Mammary epithelial cell (primary cell): ENCODE data around the gene DOLPP1.

Source experiments
- EZH2 ChIP-seq: IDR thresholded peaks from 2 replicates; pipeline ENCODE4 v1.6.1; 2012; ENCODE audit warnings: low read length, inconsistent platforms, borderline replicate concordance
- TF ChIP-seq, protein P1 (sequence below), 2 donors: IDR thresholded peaks in 1 of 2; conservative IDR thresholded peaks in 1 of 2; 2 replicates each; pipeline ENCODE4 v1.5.1; 2011 to 2012; ENCODE audit warnings: inconsistent platforms in 2 of 2, low read length in 2 of 2, mild to moderate bottlenecking in 2 of 2, control low read depth in 1 of 2, low read depth in 1 of 2; ENCODE audit not compliant: insufficient read depth in 1 of 2; ENCODE audit errors: extremely low read depth in 1 of 2

DNA sequence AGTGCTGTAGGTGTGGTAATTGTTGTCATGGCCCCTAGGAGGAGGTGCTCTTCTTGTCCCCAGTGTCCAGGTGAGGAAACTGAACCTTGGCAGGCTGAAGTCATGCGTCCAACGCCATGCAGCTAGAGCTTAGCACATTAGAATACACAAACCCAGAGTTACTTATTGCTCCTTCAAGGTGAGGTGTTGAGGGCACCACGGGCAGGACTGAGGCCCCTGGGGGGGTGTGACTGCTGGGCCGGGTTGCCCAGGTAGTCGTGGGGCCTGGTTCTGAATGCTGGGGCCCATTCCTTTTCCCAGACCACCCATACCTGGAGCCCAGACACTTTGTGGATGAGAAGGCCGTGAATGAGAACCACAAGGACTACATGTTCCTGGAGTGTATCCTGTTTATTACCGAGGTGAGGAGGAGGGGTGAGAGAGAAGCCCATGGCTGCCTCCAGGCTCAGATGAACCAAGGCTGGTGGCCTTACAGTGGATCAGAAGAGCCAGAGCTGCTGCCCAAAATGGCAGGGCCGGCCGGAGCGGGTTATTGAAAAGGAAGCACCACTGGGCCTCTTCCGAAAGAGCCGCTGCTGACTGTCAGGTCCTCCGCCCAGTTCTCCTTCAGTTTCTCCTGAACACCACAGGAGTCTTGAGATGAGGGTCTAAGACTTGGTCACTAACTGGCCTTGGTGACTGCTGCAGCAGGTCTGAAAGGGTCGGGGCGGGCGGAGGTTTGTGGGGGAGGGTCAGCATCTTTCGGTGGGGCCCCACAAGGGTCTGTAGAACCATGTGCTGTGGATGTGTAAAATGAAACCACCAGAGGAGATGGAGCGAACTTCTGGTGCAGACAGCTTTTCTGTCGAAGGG is 56.6 kb downstream of the DOLPP1 start:
- TF ChIP-seq, protein P1, sequence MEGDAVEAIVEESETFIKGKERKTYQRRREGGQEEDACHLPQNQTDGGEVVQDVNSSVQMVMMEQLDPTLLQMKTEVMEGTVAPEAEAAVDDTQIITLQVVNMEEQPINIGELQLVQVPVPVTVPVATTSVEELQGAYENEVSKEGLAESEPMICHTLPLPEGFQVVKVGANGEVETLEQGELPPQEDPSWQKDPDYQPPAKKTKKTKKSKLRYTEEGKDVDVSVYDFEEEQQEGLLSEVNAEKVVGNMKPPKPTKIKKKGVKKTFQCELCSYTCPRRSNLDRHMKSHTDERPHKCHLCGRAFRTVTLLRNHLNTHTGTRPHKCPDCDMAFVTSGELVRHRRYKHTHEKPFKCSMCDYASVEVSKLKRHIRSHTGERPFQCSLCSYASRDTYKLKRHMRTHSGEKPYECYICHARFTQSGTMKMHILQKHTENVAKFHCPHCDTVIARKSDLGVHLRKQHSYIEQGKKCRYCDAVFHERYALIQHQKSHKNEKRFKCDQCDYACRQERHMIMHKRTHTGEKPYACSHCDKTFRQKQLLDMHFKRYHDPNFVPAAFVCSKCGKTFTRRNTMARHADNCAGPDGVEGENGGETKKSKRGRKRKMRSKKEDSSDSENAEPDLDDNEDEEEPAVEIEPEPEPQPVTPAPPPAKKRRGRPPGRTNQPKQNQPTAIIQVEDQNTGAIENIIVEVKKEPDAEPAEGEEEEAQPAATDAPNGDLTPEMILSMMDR (conservative IDR thresholded peaks at IDR 0.05 in 1 of 2, IDR thresholded peaks at IDR 0.05 in 1 of 2; ENCODE audit: extremely low read depth in 1 of 2, insufficient read depth in 1 of 2, low read depth in 1 of 2, low read length in 2 of 2): no peak
- no peak for TF ChIP-seq EZH2
